PC-3 (cell line): Measurements from ENCODE around the gene RPS2.

Experiments
- EZH2 ChIP-seq: fragments of 300-600 bp; sonication (generic); IDR thresholded peaks from one replicate; pipeline ENCODE4 v1.6.1; 2017; ENCODE audit warnings: antibody characterized with exemption, mild to moderate bottlenecking, low read length; ENCODE audit not compliant: unreplicated experiment
- EZH2phosphoT487 ChIP-seq: fragments of 300-600 bp; sonication (generic); IDR thresholded peaks from 2 replicates; pipeline ENCODE4 v1.6.1; 2018; ENCODE audit warnings: mild to moderate bottlenecking, antibody characterized with exemption, low read length, borderline replicate concordance
- TF ChIP-seq, protein P1 (sequence below): fragments of 300-600 bp; sonication (generic); conservative IDR thresholded peaks from 2 replicates; pipeline ENCODE4 v1.5.1; 2017; ENCODE audit warnings: antibody characterized with exemption, low read depth, mild to moderate bottlenecking, low read length

- no peak for TF ChIP-seq EZH2phosphoT487
- TF ChIP-seq, protein P1, sequence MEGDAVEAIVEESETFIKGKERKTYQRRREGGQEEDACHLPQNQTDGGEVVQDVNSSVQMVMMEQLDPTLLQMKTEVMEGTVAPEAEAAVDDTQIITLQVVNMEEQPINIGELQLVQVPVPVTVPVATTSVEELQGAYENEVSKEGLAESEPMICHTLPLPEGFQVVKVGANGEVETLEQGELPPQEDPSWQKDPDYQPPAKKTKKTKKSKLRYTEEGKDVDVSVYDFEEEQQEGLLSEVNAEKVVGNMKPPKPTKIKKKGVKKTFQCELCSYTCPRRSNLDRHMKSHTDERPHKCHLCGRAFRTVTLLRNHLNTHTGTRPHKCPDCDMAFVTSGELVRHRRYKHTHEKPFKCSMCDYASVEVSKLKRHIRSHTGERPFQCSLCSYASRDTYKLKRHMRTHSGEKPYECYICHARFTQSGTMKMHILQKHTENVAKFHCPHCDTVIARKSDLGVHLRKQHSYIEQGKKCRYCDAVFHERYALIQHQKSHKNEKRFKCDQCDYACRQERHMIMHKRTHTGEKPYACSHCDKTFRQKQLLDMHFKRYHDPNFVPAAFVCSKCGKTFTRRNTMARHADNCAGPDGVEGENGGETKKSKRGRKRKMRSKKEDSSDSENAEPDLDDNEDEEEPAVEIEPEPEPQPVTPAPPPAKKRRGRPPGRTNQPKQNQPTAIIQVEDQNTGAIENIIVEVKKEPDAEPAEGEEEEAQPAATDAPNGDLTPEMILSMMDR = no peak
- no peak for TF ChIP-seq EZH2
Measured at GRCh38 chr16:2009164-2009711, 44.6 kb upstream of the RPS2 start.
